Middle frontal gyrus (tissue), 1 donor: Measurements from ENCODE around the gene ANKS1A.

Source experiments
- DNase-seq: peaks from one replicate; pipeline ENCODE4 v3.0.0-alpha.2; 2015; ENCODE audit warnings: low spot score; ENCODE audit errors: extremely low spot score

The ANKS1A gene

DNA sequence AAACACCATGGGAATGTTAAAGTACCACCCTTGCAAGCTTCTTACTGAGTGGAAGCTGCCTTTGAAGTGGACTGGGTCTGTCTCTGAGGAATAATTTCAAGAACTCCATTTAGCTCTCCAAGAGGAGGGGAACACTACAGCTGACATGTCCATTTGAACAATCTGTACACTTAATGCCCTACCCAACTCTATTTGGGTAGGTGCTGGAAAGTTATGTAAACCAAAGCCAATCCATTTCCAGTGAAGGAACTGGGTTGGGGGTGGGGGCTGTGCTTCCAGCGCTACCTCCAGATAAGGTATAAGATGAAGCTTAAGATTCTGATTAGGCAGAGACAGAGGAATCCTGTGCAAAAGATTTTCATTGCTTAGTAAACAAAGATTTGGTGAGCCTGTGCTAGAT, 130.1 kb downstream of the ANKS1A start:
- no peak for DNase-seq

DNA sequence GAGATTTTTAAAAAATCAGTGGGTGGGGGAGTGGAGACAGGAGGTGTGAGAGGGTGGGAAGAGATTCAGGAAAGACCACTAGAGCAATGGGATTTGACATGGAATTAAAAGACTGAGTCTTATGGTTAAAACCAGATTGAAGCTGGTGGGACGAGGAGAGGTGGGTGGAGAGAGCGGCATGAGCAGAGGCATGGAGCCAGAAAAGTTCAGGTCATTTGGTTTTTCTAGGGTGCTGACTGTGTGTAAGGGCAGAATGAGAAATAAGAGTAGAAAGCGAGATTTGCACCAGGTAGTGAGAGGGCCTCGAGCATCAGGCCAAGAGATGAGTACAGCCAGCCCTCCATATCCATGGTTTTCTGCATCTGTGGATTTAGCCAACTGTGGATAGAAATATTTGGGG, 130.8 kb downstream of the ANKS1A start:
- no peak for DNase-seq

DNA sequence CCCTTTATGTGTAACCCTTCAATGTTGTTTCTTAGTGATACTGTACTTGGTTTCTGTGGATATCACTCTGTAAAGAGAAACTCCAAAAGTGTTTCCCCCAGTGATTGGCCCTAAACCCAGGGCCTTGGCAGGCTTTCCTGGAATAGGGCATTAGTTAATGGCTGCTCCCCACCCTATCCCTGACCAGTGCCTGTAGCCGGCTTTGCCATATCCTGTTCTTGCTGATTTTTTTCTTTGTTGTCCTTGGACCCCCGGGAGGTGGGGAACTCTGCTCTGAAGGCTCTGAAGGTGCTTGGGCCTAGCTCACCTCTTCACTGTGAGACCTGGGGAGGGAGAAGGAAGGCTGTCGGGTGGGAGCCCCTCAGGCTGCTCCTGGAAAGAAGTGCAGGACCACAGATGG, 131.9 kb downstream of the ANKS1A start:
- DNase-seq = no peak

DNA sequence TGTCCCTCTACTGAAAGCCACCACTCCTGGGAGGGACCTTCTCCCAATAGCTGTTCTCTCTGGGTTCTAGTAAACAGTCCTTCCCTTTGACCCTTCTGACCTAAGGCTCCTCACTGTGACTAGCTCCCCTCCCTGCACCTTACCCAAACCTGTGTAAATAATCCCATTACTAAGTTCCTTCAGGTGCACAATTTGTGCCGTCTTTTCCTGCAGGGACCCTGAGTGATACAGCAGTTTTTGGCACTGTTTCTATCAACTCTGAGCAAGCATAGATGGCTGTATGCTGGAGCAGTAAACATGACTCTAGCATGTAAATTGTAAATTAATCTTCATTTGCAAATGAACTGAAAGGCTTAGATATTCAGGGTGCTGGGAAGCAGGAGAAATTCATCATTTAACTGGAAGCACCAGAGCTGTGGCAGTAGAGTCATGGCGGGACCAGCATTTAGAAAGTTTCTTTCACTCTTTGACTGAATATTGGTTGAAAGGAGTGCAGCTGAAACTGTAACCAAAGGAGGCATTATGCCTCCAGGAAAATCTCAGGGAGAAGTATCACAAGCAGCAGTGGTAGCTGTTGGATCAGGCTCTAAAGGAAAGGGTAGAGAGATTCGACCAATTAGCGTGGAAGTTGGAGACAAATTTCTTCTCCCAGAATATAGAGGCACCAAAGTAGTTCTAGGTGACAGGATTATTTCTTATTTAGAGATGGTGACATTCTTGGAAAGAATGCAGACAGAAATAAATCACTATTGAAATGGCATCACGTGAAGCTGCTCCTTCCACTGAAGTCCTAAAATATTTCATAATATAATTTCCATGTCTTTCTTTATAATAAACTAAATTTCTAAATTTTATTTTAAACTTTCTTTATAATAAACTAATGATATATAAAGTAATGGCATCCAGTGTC, 134.3 kb downstream of the ANKS1A start:
- DNase-seq = no peak

DNA sequence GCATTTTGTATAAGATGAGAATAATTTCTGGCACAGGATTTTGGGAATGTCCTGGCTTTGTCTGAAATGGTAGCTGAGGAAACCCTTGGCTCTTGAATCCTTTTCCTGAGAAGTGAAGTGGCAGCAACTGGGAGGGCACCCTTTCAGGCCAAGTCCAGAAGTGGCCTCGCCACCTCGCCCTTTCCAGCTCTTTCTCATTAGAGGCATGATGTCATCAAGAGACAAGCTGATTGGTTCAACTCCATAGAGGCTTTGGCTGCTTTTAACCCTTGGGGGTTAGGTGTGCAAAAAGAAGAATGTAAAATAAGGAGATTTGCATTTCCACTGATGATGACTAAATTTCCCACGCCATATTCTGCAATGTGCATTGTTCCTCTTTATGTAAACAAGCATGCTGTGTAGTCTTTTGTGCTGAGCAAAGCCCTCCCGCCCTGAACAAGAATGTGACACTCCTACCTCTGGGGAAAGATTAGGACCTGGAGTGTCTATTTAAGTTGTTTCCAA, 135.5 kb downstream of the ANKS1A start:
- no peak for DNase-seq

DNA sequence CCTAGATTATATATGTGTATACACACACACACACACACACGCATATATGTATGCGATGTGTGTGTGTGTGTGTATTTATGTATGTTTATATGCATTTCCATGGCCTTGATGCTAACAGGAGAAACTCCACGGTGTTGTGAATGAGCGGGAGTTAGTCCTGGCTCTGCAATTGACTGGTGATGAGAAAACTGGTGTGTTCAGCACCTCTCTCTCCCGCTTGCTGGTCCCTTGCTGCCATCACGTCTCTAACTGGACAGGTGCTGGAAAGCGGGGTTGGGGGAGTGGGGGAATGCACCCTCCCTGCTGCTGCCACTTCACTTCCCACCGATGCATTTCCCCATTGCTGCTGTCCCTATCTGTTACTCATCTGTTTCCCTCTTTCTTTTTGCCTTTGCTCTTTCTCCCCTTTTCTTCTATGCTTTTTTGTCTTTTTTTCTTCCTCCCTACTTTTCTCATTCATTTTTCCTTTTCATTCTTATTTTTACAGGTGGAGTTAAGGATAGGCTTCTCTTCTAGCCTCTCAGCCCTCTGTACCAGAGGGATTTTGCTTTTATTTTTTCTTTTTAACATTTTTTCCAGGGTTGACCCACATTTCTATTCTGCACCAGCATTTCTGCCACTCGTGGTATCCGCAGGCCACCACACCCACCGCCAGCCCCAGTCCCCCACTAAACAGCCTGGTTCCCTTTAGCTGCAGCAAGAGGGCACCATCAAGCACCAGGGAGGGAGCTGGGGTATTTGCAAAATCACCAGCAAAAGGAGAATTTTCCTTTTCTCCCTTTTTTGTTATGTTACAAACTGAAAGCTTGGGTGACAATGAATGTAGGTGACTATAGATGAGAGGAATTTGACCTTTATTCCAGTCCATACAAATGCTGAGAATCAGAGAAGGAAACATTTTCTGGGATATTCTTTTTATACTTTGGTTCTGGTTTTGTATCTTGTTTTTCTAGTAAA, 136.5 kb downstream of the ANKS1A start:
- DNase-seq = no peak

DNA sequence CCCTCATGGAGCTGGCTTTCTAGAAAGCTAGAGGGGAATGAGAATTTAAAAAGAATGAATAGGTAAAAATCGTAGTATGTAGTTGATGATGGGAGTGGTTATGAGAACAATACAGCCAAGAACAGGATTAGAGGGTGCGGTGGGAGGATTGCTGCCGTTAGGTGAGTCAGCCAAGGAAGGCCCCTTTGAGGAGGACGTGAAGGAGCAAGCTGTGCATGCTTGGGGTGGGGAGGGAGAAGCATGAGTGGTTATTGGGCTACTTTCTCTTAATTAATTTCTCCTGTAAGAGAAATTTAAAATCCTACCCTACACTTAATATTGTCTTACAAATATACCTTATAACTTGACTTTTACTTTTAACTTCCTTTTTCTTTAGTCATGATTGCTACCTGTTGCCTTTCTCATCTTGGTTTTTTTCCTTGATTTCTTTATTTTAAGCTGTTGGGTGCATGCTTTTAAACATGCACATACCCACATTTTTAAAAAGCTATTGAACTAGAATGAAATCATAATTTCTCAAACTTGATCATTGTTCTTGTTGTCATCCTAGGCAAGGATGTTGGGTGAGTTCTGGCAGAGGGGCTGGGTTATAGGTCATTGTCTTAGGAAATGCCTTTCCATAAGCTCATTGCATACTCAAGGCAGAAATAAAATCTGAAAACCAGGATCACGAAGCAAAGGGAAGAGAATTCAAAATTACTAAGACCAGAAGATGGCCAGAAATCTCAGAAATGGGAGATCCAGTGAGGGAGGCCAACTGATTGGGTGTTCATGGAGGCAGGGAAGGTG, 137.6 kb downstream of the ANKS1A start:
- no peak for DNase-seq

DNA sequence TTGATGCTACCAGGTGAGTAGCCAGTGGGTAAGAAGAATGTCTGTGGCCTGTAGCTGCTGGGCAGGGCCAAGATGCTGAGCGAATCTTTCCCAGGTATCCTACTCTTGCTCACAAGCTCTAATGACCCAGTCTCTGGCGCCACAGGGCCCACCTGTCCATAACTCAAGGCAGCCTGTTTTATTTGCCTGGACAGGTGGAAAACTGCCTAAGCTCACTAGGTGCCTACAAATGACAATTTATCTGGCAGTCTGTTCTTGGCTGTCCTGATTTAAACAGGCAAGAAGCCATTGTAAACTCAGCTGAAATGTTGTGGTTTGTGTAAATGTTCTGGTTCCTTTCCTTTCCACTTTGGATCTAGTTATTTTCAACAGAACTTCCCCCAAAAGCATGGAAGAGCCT, 138.8 kb downstream of the ANKS1A start:
- DNase-seq = peak; percentile 2

DNA sequence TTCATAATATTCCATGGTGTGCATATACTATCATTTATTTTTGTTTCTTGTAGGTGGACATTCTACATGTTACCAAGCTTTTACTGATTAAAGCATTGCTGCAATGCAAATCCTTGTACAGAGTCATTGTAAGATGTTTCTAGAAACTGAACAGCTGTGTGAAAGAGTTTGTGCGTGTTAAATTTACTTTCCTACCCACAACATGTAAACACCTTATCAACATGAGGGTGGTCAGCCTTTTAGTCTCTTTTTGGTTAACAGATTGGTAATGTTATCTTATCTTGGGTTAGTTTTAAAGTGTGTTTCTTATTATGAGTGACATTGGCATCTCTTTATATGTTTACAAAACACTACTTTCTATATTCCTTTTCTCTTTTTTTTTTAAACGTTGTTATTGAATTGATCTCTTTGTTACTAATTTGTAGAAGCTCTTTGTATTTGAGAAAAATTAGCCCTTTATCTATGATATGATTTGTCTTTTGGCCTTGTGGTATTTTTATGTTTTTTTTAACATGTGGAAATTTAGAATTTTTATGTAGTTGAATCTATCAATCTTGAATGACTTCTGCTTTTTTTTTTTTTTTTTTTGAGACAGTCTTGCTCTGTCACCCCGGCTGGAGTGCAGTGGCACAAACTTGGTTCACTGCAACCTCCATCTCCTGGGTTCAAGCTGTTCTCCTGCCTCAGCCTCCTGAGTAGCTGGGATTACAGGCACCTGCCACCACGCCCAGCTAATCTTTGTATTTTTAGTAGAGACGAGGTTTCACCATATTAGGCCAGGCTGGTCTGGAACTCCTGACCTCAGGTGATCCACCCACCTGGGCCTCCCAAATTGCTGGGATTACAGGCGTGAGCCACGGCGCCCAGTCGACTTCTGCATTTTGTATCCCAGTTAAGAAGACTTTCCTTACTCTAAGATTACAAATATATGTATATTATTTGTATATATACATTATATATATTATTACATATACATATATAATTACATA, 140.0 kb downstream of the ANKS1A start:
- DNase-seq = peak; percentile 2

DNA sequence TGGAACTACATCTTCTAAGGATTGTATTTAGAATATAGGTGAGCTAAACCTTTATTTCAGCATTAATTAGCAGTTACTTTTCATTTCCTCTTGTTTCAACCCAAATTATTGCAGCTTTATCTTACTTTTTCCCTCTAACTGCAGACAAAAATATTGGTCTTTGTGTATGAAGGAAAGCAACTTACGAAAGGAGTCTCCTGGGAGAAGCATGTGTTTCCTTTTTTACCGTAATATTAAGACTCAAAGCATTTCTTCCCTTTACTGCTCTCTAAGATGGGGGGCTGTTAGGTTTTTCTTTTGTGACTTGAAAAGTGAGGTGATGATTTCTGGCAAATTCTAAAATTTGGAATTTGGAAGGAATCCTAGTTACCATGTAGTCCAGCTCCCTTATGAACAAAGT, 141.0 kb downstream of the ANKS1A start:
- no peak for DNase-seq

DNA sequence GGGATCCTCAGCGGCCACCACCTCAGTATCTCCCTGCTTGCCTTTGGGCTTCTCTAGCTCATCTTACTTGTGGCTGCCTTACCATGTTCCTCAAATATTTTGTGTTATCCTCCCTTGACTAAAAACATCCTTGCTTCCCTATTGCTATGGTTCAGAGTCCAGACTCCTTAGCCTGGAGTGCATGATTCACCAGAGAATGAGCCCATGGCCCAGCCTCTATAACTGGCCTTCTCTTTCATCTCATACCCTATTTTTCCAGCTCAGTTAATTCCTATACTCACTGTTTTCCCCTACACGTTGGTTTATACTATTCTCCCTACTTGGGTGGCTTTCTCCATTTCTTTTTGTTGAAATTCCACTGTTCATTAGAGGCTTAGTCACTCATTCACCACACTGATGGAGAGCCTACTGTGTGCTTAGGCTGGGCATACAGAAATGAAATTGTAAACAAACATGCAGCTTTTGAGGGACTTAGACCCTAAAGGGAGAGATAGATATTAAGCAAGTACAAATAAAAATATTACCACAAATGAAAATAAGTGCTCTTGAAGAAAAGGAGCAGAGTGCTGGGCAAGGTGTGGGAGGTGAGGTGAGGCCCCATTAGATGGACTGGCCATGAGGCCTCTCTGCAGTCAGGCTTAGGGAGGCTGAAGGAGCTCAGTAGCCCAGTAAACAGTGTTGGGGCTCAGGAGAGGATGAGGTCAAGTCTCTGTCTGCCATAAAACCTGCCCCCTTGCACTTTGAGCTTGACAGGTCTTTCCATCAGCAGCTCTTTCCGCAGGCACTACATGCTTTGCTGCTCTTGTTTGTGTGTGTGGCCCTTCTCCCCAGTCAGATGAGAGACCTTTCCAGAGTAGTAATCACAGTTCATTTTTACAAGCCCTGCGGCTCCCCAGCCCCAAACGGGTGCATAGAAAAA, 142.8 kb downstream of the ANKS1A start:
- DNase-seq = no peak

DNA sequence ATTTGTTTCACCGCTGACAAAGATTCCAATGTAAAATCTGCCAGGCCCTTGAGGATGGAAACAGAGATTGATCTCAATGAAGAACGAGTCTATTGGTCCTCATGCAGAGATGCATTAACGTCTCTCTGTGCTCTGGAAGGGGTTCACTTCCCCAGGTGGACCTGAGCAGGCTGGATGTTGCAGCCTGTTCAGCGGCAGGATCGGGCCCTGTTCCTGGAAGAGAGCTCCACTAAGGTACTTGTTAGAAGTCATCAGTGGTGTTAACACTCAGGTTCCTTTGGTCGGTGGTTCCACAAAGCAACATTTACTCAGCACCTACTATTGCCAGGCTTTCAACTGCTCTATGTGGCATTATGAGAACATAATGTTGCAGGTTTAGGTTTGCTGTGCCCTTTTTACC, 144.6 kb downstream of the ANKS1A start:
- DNase-seq = no peak

DNA sequence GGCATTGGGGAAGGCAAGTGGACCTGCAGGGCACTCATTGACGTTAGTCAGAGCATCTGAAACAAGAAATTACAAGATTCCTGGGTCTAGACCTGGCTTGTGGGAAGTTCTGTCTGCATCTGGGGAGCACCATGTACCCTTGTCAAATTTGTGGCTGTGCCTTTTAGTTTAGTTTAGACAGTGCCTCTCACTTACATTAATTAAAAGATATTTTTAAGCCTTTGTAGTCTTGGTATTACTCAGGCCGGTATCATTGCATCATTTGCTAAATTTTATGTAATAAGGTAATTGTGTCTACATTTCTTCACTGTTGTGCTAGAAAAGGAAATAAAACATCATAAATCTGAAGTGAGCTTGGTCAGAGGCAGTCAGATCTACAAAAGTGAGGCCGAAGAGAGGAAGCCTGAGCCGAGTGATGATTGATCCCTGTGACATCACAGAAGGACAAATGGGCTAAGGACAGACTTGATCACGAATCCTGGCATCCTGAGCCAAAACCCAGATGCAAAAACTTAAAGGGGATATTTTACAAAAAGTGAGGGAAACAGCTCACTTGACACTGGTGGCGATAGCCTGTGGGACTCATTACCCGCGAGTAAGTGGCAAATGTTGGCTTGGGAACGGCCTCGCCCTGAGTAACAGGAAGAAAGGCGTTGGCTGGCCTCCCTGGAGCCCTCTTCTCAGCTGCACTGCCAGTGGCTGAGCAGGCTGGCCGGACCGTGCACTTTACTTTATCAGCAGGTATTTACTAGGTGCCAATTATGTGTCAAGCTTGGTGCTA, 145.5 kb downstream of the ANKS1A start:
- no peak for DNase-seq

DNA sequence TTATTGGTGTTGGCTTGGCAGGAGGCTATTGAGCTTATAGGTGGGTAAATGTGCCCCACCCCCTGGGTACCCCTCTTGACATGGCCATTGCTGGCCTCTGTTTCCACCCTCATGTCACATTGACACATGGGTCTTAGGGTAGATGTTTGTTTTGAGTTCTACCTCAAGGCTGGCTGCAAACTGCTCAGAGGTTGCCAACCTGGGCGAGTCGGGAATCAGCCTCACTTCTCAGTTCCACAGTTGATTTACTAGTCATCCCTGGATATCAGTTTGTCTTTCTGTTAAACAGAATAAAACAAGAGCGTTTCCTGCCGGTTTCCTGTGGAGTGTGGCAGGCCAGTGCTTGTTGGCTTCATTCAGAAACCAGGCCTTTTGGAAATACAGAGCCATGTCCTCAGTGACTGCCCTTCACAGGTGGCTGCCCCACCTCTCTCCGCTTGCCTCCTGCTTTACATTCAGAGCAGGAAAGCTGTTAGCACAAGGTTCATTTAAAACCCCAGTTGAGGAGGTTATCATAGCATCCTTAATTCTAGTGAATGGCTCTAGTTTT, 146.5 kb downstream of the ANKS1A start:
- DNase-seq = no peak

DNA sequence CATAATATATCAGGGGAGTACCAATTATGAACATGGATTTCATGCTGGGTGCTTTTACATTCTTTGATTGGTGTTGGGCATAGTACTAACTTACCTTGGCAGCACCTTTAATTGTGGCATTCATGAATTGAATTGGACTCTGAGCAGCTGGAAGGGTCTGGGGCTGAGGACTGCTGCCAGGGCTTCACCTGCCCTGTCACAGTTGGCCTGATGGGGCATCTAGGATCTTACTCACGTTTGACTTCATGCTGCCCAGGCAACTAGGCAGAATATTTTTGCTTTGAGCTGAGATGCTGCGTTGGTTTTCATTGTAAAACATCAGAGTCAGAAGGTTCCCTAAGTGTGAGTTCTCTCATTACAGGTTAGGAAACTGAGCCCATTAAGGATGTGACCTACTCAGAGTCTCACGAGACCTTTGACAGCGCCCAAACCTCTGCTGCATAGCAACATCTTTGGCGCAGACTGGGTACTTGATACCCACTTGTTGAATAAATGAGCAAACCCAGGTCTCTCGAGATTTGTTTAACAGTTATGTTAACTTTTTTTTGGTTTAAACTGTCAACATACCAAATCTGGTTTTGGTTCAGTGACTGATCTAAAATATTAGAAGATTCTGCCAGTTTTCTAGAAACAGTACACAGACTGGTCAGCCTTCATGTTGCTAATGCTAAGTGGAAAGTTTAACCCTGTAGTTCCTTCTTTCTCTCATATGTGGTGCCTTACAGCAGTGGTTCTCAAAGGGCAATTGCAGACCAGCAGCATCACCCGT, 147.2 kb downstream of the ANKS1A start:
- no peak for DNase-seq

DNA sequence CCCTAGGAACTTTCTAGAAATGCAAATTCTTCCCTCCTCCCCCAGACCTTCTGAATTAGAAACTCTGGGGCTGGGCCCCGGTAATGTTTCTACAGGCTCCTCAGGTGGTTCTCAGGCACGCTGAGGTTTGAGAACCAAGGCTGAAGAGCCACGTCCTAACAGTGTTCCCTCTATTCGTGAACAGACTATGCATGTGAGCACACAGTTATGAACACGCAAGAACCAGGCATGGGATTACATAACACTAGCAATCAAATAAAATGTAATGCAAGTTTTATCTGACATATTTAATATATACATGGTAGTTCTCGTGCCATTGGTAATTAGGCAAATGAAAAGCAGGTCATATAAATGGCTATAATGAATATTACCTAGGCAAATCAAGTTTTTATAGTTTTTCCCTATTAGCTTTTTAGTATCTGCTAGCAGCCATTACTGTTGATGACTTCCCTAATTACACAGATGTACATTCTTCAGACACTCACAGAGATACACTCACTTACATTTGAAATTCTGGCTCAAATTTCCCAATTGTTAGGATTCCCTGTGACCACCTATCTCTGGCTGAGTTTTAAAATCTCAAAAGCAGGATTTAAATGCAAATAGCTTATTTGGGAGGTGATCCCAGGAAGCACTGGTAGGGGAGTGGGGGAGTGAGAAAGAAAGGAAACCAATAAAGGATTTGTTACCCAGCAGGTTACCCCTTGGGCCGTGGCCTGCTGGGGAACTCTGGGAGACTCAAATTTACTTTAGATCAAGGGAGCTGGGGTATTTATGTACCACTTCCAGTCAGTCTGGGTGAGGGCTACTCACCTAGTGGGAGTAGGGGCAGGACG, 148.0 kb downstream of the ANKS1A start:
- DNase-seq = no peak
